H54 (cell line): ENCODE data around the gene CNPY4.

ENCODE experiments used
- DNase-seq: peaks from one replicate; pipeline ENCODE4 v3.0.0; 2011; ENCODE audit warnings: low spot score, mixed read lengths; ENCODE audit not compliant: insufficient read length
- FAIRE-seq: peaks from 3 replicates; lab custom pipeline; 2011; peaks lifted over from hg19 to GRCh38; lab: Jason Lieb, UNC
- POLR2A ChIP-seq: IDR thresholded peaks from 2 replicates; pipeline ENCODE4 v1.6.1; 2011; ENCODE audit warnings: low read depth, mild to moderate bottlenecking, low read length

Gene CNPY4

GRCh38 chr7:100166970-100167911 lies 47.8 kb downstream of the CNPY4 start:
- DNase-seq (no peak), FAIRE-seq (no peak)
- no peak for TF ChIP-seq POLR2A

- no peak for TF ChIP-seq POLR2A
- FAIRE-seq (no peak), DNase-seq (no peak)
Measured at GRCh38 chr7:100167912-100168323, 48.5 kb downstream of the CNPY4 start.

- TF ChIP-seq POLR2A: no peak
- FAIRE-seq: no peak
- no peak for DNase-seq
Measured at GRCh38 chr7:100169147-100169850, 49.9 kb downstream of the CNPY4 start.

GRCh38 chr7:100170101-100170897 lies 50.9 kb downstream of the CNPY4 start:
- FAIRE-seq (no peak), DNase-seq (no peak)
- no peak for TF ChIP-seq POLR2A

GRCh38 chr7:100171087-100171681 lies 51.8 kb downstream of the CNPY4 start:
- no peak for TF ChIP-seq POLR2A
- FAIRE-seq (no peak), DNase-seq (no peak)

GRCh38 chr7:100171840-100172239 lies 52.4 kb downstream of the CNPY4 start:
- no peak for TF ChIP-seq POLR2A
- no peak for DNase-seq
- FAIRE-seq: no peak

- no peak for TF ChIP-seq POLR2A
- no peak for DNase-seq
- no peak for FAIRE-seq
Measured at GRCh38 chr7:100173806-100174495, 54.5 kb downstream of the CNPY4 start.

- TF ChIP-seq POLR2A: no peak
- DNase-seq (no peak), FAIRE-seq (no peak)
Measured at GRCh38 chr7:100174582-100174981, 55.1 kb downstream of the CNPY4 start.
